Fibroblast of pulmonary artery (primary cell): Measurements from ENCODE around the gene D2HGDH.

Source experiments
- DNase-seq: peaks from one replicate; pipeline ENCODE4 v3.0.0-alpha.2; 2010; ENCODE audit warnings: low read depth
- H3K4me3 ChIP-seq: replicated peaks from 2 replicates; pipeline ENCODE4 v1.5.1; 2011; ENCODE audit warnings: low read depth, mild to moderate bottlenecking, control low read depth, low read length, moderate library complexity
- TF ChIP-seq, protein P1 (sequence below): IDR thresholded peaks from 2 replicates; pipeline ENCODE4 v1.5.1; 2011; ENCODE audit warnings: mild to moderate bottlenecking, control low read depth, low read length, inconsistent platforms; ENCODE audit errors: missing control alignments

D2HGDH gene

DNA sequence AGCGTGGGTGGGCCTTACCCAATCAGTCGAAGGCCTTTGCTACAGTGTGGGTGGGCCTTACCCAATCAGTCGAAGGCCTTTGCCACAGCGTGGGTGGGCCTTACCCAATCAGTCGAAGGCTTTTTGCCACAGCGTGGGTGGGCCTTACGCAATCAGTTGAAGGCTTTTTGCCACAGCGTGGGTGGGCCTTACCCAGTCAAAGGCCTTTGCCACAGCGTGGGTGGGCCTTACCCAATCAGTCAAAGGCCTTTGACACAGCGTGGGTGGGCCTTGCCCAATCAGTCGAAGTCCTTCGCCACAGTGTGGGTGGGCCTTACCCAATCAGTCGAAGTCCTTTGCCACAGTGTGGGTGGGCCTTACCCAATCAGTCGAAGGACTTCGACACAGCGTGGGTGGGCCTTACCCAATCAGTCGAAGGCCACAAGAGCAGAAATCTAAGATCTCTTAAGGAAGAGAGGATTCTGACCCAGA is 25.9 kb downstream of the D2HGDH start:
- DNase-seq, result no peak
- TF ChIP-seq, protein P1, sequence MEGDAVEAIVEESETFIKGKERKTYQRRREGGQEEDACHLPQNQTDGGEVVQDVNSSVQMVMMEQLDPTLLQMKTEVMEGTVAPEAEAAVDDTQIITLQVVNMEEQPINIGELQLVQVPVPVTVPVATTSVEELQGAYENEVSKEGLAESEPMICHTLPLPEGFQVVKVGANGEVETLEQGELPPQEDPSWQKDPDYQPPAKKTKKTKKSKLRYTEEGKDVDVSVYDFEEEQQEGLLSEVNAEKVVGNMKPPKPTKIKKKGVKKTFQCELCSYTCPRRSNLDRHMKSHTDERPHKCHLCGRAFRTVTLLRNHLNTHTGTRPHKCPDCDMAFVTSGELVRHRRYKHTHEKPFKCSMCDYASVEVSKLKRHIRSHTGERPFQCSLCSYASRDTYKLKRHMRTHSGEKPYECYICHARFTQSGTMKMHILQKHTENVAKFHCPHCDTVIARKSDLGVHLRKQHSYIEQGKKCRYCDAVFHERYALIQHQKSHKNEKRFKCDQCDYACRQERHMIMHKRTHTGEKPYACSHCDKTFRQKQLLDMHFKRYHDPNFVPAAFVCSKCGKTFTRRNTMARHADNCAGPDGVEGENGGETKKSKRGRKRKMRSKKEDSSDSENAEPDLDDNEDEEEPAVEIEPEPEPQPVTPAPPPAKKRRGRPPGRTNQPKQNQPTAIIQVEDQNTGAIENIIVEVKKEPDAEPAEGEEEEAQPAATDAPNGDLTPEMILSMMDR, result no peak
- H3K4me3 ChIP-seq, result no peak overlapping the region

DNA sequence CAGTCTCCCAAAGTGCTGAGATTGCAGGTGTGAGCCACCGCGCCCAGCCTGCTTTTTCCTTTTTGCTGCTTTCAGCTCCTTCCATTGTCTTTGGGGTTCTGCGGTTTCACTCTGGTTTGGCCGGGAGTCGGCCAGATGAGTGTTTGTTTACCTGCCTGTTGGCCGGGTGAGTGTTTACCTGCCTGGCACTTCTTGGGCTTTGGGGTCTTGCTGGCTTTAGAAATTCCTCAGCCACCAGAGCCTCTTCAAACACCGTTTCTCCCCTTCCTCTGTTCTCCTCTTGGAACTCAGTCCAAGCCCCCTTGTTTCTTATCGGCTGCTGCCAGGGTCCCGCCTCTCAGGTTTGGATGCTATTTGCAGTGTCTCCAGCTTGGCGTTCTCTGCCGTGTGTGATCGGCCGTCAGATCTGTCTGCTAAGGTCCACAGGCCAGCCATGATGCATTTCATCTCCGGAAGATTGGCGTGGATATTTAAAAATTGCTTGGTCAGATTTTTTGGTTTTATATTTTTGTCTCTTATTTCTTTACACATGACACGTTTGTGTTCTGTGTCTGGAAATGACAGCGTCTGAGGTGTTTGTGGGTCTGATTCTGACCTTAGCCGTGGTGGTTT is 28.0 kb downstream of the D2HGDH start:
- TF ChIP-seq, protein P1, result no peak
- no peak overlapping the region for H3K4me3 ChIP-seq
- no peak for DNase-seq

DNA sequence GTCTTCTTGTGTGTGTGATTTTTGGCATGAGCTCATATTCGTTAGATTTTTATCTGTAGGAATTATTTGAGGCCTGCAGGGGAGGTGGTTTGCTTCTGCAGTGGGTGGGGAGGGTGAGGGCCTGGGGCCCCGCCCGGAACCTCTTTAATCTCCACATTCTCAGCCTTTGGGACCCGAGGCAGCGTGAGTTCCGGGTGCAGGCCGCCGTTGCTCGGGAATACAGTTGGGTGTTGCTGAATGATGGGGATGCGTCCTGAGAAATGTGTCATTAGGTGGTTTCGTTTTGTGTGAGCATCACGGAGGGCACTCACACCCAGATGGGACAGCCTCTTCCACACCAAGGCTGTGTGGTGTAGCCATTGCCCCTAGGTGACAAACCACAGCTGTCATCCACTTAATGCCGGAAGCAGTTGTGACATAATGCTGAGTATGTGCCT is 28.5 kb downstream of the D2HGDH start:
- TF ChIP-seq, protein P1, result no peak
- DNase-seq, result no peak
- no peak overlapping the region for H3K4me3 ChIP-seq

DNA sequence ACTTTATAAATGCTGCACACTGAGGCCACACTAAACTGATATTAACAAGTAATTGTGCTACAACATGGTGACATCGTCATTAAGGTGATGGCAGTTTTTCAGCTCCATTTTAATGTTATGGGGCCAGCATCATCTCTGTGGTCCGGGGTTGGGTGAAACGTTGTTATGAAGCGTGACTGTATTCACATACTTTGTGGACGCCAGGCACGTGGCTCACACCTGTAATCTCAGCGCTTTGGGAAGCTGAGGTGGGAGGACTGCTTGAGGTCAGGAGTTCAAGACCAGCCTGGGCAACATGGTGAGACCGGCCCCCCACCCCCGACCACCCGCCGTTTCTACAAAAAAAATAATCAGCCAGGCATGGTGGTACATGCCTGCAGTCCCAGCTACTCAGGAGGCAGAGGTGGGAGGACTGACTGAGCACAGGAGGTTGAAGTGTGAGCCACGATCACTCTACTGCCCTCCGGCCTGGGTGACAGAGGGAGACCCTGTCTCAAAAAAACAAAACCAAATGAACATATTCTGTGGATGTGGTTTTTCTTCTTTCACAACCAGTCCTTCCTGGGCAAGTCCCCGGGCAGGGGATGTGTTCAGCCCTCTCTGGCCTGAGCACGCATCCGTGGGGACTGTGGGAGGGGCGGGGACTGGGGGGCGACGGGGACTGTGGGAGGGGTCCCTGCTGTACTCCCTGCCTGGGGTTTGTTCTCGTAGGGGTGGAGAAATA is 29.3 kb downstream of the D2HGDH start:
- DNase-seq, result no peak
- no peak overlapping the region for H3K4me3 ChIP-seq
- TF ChIP-seq, protein P1, result no peak

DNA sequence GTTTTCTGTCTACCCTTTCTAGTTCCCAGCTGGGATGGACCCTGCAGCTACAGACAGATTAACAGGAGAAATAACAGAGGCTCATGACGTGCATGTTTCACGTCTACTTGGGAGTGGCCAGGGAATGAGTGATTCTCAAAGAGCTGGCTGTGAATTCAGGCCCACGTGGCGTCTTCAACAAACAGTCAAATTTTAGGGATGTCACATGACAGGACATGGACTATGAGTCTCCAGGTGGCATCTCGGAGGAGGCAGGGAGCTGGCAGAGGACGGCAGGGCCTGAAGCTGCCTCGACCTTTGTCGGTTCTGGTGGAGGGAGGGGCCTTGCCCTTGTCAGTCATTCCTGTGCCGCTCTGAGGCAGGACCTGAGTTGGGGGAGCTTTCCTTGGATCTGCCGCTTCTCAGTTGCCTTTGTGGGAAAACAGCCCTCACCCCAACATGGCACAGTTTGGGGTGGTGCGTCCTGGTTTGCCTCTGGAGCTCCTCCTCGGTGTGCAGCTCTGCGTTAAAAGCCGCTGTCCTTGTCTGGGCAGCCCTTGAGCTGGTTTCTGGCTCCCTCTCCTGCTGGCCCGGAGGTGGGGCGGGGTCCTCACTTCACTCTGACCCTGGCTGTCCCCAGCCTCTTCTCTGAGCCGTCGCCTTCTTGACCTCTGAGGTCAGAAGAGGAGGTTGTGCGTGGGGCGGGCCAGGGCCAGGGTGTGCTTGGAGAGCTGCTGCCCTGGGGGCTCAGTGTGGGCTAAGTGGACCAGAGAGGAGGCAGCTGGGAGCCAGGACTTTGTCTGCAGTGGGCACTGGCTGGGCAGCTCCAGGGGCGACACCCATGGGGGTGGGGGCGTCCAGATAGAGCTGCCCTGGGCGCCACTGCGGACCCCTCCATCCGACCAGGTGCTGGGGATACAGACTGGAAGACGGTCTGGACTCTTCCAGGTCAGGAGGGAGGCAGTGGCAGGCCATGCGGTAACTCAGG is 30.1 kb downstream of the D2HGDH start:
- no peak for DNase-seq
- H3K4me3 ChIP-seq, result no peak overlapping the region
- TF ChIP-seq, protein P1, result no peak

DNA sequence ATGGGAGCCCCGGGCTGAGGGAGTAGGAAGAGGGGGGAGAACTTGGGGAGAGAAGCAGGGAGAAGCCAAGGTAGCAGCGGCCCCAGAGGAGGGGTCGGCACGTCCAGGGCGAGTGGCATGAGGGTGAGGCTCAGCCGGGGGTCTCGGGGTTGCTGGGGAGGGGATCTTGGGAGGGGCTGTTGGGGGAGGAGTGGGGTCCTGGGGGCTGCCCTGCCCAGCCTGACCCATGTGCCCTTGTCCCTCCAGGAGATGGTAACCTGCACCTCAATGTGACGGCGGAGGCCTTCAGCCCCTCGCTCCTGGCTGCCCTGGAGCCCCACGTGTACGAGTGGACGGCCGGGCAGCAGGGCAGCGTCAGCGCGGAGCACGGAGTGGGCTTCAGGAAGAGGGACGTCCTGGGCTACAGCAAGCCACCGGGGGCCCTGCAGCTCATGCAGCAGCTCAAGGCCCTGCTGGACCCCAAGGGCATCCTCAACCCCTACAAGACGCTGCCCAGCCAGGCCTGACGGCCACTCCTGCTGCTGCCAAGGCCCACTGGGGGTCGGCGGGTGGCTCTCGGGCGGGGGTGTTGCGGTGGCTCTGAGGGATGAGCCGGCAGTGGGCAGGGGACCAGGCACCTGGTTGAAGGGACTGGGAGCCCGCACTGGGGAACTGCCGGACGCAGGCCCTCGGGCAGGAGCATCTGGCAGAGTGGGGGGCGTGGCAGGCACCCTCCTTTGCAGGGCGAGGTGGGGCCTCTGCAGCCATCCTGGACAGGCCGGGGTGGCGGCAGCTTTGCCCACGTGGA is 33.2 kb downstream of the D2HGDH start:
- TF ChIP-seq, protein P1, result no peak
- DNase-seq, result no peak
- no peak overlapping the region for H3K4me3 ChIP-seq
